Measurements from ENCODE around the gene TXK. TPM values are rescaled to one million over a fixed set of nuclear protein-coding genes. Genes with fewer than 3 reads are reported as not detected.
"Not testable (repeated sequence)": the region's sequence is repeated elsewhere in the genome, so short reads cannot be mapped to it uniquely, and the experiment has no call there.

TXK gene
- 0.13 TPM in 1 of 2 replicates, not detected in the other for total RNA-seq (2014; rRNA removed; shearing (Covaris generic))
- polyA plus RNA-seq (2015; cell fraction: cytosol; rRNA removed), result 0.19 TPM in 1 of 2 replicates, not detected in the other
- 0.07 and 0.64 TPM in 2 replicates for polyA plus RNA-seq (2015; cell fraction: nucleus; rRNA removed)

- in situ Hi-C loops (cut with HindIII; ENCODE audit: low pct_unique_long_range_greater_than_20kb, low sequenced_read_pairs), result no loop called here
- DNase-seq (ENCODE audit: low read depth, low spot score), result no peak
These were observed at the start of gene TXK for GRCh38 chr4:48134081-48134480. Gene TXK, minus strand, starts transcription at chr4:48134250. Its CDS starts 80 bp downstream, at chr4:48134170.

- DNase-seq (ENCODE audit: low read depth, low spot score), result no peak
- in situ Hi-C loops (cut with HindIII; ENCODE audit: low pct_unique_long_range_greater_than_20kb, low sequenced_read_pairs), result no loop called here
These were observed 46.2 kb upstream of the TXK start for GRCh38 chr4:48180234-48180633.

DNA sequence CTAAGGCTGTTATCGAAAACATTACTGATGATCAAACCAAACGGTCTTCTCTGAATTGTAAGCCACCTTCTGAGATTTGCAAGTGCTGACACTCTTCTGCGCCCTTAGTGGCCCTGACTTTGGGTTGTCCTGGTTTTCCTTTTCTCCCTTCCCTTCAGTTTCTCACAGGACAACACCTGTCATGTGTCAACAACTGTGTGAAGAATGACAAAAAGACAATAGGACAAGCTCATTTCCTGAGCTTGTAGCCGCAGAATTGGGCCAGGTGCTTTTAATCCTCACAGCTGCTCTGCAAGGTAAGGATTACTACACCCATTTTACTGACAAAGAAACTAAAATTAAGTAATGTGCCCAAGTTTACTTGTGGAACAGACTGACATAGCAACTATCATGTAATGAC, 44.9 kb upstream of the TXK start:
- no peak for DNase-seq (ENCODE audit: low read depth, low spot score)
- in situ Hi-C loops (cut with HindIII; ENCODE audit: low pct_unique_long_range_greater_than_20kb, low sequenced_read_pairs), result no loop called here

- in situ Hi-C loops (cut with HindIII; ENCODE audit: low pct_unique_long_range_greater_than_20kb, low sequenced_read_pairs), result no loop called here
- DNase-seq (ENCODE audit: low read depth, low spot score), result no peak
These were observed 41.8 kb upstream of the TXK start for GRCh38 chr4:48175806-48176205.

GRCh38 chr4:48175328-48175727, 41.3 kb upstream of the TXK start:
- DNase-seq (ENCODE audit: low read depth, low spot score), result no peak
- in situ Hi-C loops (cut with HindIII; ENCODE audit: low pct_unique_long_range_greater_than_20kb, low sequenced_read_pairs), result no loop called here

DNA sequence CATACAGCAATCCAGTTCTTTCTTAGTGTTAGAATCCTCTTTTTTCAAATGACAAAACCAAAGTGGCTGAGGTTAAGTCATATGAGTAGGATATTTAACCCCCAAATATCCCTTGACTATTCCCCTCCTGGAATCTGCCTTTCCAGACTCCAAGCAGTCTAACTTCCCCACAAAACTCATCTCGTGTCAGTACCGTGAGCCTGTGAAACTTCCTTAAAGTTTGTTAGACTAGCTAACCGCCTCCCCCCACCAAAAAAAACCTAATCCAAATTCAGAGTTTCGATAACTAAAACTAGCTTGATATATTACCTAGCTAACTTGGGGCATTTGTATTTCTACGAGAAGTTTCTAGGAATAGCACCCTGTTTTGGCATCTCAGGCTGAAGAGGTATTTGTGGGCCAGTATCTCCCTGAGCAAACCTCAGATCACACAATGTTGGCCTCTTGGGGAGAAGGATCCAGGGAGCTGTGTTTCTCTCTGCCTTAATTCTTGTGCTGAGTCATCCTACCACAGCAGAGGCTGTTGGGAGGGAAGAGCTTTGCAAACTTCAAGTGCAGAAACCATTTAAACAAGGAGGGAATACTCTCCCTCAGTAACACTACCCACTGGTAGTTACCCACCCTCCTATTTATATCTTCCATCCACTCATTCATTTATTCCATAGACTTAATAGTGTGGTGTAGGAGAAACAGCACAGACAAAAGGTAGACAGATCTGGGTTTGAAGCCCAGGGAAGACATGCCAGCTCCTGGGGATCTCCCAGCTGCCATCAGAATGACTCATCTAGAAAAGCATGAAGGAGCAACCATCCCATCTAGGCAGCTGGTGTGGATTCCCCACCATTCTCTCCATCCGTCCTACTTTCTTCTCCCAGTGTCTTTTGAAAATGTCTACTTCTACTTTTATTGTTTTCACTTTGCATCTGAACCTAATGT, 39.3 kb upstream of the TXK start:
- in situ Hi-C loops (cut with HindIII; ENCODE audit: low pct_unique_long_range_greater_than_20kb, low sequenced_read_pairs), result no loop called here
- no peak for DNase-seq (ENCODE audit: low read depth, low spot score)

GRCh38 chr4:48172651-48173050, 38.6 kb upstream of the TXK start:
- DNase-seq (ENCODE audit: low read depth, low spot score), result no peak
- in situ Hi-C loops (cut with HindIII; ENCODE audit: low pct_unique_long_range_greater_than_20kb, low sequenced_read_pairs), result no loop called here

GRCh38 chr4:48169636-48170035, 35.6 kb upstream of the TXK start:
- DNase-seq (ENCODE audit: low read depth, low spot score), result no peak
- in situ Hi-C loops (cut with HindIII; ENCODE audit: low pct_unique_long_range_greater_than_20kb, low sequenced_read_pairs), result no loop called here

DNA sequence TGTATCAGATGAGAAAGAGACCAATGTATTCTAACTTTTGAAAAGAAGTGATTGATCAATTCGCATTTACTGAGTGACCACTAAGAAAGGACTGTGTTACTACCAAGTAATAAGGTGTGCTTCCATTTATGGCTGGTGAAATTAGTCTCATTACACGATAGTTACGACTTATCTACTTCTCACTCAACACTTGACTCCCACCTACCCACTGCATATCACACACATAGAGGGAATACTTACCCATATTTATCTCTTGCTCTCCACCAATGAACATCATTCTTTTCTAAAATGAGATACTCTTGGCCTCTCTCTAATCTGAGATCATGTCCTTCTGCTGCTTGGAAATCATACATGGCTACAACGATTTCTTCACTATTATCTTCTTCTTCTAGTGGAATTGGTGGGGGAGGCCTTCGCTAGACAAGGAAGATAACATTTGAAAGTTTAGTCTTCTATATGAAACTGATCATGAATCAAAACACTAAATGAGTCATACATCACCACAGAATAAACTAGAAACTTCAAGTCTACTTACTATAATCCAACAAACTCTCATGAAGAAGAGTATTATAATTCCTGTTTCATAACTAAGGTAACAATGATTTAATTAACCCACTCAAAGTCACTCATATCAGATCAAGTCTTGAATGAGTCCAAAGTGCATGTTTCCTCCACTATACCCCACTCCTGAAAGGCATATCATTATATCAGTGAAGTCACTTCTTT, 33.7 kb upstream of the TXK start:
- DNase-seq (ENCODE audit: low read depth, low spot score), result no peak
- in situ Hi-C loops (cut with HindIII; ENCODE audit: low pct_unique_long_range_greater_than_20kb, low sequenced_read_pairs), result no loop called here

DNA sequence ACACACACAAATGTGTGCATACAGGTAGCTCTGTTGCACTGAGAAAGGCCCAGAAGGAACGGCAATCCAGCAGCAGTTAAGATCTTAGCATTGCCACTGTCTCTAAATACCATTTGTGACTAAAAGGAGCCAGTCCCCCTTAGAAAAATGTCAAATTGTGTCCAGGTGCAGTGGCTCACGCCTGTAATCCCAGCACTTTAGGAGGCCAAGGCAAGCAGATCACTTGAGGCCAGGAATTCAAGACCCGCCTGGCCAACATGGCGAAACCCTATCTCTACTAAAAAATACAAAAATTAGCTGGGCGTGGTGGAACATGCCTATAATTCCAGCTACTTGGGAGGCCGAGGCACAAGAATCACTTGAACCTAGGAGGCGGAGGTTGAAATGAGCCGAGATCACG, 30.5 kb upstream of the TXK start:
- in situ Hi-C loops (cut with HindIII; ENCODE audit: low pct_unique_long_range_greater_than_20kb, low sequenced_read_pairs); DNase-seq (ENCODE audit: low read depth, low spot score): not testable (repeated sequence)

DNA sequence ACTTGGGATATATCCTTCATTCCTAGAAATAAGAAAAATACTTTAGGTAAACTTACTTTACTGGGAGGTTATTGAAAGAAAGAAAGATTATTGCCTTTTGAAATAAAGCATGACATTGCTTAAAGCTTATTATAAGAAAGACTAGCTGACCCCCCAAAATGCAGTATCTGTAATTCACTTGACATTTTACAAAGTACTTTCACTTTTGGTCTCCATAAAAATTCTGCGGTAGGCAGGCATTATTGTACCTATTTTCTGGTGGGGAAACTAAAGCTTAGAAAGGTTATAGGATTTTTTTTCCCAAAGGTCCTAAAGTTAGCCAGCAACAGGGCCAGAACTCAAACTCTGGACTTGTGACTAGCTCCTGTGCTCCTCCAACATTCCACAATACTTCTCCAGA, 29.7 kb upstream of the TXK start:
- no peak for DNase-seq (ENCODE audit: low read depth, low spot score)
- in situ Hi-C loops (cut with HindIII; ENCODE audit: low pct_unique_long_range_greater_than_20kb, low sequenced_read_pairs), result no loop called here

GRCh38 chr4:48162162-48162561, 28.1 kb upstream of the TXK start:
- in situ Hi-C loops (cut with HindIII; ENCODE audit: low pct_unique_long_range_greater_than_20kb, low sequenced_read_pairs), result no loop called here
- DNase-seq (ENCODE audit: low read depth, low spot score), result no peak

GRCh38 chr4:48157271-48157670, 23.2 kb upstream of the TXK start:
- in situ Hi-C loops (cut with HindIII; ENCODE audit: low pct_unique_long_range_greater_than_20kb, low sequenced_read_pairs), result no loop called here
- no peak for DNase-seq (ENCODE audit: low read depth, low spot score)

DNA sequence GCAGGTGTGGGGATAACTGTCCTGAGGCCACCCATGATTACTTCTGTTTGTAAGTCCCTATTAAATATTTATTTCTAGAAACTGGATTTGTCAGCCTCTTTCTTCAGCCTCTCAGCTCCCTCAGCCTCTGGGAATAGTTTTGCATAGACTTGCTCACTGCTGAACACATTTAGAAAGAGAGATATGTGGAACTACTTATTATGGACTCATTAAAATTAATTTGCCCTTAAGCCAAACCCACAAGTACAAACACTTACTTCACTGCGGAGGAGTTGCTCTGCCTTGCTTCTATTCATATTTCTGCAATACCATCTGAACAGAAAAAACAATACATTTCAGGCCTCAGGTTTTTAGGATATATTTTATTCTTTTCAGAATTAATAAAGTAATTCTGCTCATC, 22.4 kb upstream of the TXK start:
- no peak for DNase-seq (ENCODE audit: low read depth, low spot score)
- in situ Hi-C loops (cut with HindIII; ENCODE audit: low pct_unique_long_range_greater_than_20kb, low sequenced_read_pairs), result no loop called here

GRCh38 chr4:48153791-48154550, 19.9 kb upstream of the TXK start:
- DNase-seq (ENCODE audit: low read depth, low spot score), result no peak
- in situ Hi-C loops (cut with HindIII; ENCODE audit: low pct_unique_long_range_greater_than_20kb, low sequenced_read_pairs), result no loop called here

DNA sequence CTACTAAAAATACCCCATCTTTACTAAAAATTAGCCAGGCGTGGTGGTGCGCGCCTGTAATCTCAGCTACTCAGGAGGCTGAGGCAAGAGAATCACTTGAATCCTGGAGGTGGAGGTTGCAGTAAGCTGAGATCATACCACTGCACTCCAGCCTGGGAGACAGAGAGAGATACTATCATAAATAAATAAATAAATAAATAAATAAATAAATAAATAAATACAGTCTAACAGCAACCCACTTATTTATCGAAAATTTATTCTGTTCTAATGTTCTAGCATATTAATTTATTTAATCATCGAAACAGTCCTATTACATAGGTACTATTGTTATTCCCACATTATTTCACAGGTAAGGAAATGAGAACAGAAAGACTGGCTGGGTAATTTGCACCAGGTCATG, 18.2 kb upstream of the TXK start:
- DNase-seq (ENCODE audit: low read depth, low spot score), result no peak
- in situ Hi-C loops (cut with HindIII; ENCODE audit: low pct_unique_long_range_greater_than_20kb, low sequenced_read_pairs), result no loop called here

DNA sequence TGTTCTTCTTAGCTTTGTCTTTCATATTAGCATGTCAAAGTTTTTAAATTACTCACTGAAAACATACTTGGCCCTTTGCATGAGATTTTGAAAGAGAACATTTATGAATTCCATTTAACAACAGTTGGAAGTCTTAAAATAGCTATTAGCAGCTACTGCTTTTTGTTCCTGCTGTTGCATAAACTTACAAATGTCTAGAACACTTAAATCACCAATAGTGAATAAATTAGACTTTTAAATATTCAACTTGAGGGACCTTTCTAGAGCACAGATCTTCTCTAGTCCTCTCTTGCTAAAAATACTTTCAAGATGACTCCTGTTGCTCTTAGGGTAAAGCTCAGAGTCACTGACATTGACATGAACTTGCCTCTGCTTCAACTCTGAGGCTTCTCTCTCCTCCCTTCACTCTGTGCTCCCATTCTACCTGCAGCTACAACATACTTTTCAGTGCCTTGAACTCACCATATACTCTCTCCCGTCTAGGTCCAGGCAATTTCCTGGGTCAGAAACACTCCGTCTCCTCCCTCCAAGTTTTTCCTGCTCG, 15.8 kb upstream of the TXK start:
- in situ Hi-C loops (cut with HindIII; ENCODE audit: low pct_unique_long_range_greater_than_20kb, low sequenced_read_pairs), result no loop called here
- DNase-seq (ENCODE audit: low read depth, low spot score), result no peak

DNA sequence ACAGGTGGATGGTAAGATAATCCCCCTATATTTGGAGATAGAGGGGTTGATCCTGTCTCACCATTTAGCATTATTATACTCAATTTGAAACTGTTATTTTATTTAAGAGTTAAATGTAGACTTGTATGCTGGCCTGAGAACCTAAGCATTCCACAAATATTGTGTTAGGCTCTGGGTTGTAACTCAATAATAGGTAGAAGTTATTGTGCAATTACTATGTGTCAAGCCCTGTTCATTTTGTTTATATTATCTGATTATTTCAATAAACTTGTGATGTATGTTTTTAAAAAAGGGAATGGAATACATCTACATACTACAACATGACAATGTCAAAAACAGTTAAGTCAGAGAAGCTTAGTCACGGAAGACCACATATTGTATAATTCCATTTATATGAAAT, 13.6 kb upstream of the TXK start:
- DNase-seq (ENCODE audit: low read depth, low spot score), result no peak
- in situ Hi-C loops (cut with HindIII; ENCODE audit: low pct_unique_long_range_greater_than_20kb, low sequenced_read_pairs), result no loop called here
